Measurements from ENCODE around the gene PUSL1. TPM values are rescaled to one million over a fixed set of nuclear protein-coding genes. Genes with fewer than 3 reads are reported as not detected.
"Not testable (repeated sequence)": the region's sequence is repeated elsewhere in the genome, so short reads cannot be mapped to it uniquely, and the experiment has no call there.

PUSL1 gene
- polyA plus RNA-seq, 5 donors: 4.6 to 12.3 (median 6.4) TPM

GRCh38 chr1:1307261-1307922 is 1.0 kb upstream of the PUSL1 start:
- no peak for DNase-seq

GRCh38 chr1:1308756-1309250 is 406 bp downstream of the PUSL1 start:
- no peak for DNase-seq

- DNase-seq: no peak
These were observed 1.1 kb downstream of the PUSL1 start for GRCh38 chr1:1309251-1310108.

- DNase-seq: no peak
These were observed 1.6 kb downstream of the PUSL1 start for GRCh38 chr1:1310109-1310385.

- no peak for DNase-seq
These were observed 2.2 kb downstream of the PUSL1 start for GRCh38 chr1:1310476-1311053.

GRCh38 chr1:1311107-1312104 is 3.0 kb downstream of the PUSL1 start:
- no peak for DNase-seq

GRCh38 chr1:1312450-1313314 is 4.3 kb downstream of the PUSL1 start:
- no peak for DNase-seq

GRCh38 chr1:1313500-1314236 is 5.3 kb downstream of the PUSL1 start:
- DNase-seq: no peak

GRCh38 chr1:1314237-1314586 is 5.8 kb downstream of the PUSL1 start:
- DNase-seq: no peak

GRCh38 chr1:1314678-1315335 is 6.4 kb downstream of the PUSL1 start:
- no peak for DNase-seq

GRCh38 chr1:1315435-1315954 is 7.1 kb downstream of the PUSL1 start:
- no peak for DNase-seq

- not testable (repeated sequence) for DNase-seq
These were observed 7.8 kb downstream of the PUSL1 start for GRCh38 chr1:1316199-1316598.

- DNase-seq: no peak
These were observed 9.0 kb downstream of the PUSL1 start for GRCh38 chr1:1317420-1317819.

- no peak for DNase-seq
These were observed 9.8 kb downstream of the PUSL1 start for GRCh38 chr1:1318131-1318652.

- no peak for DNase-seq
These were observed 10.6 kb downstream of the PUSL1 start for GRCh38 chr1:1318777-1319645.

GRCh38 chr1:1319646-1319941 is 11.2 kb downstream of the PUSL1 start:
- DNase-seq: no peak

- no peak for DNase-seq
These were observed 12.5 kb downstream of the PUSL1 start for GRCh38 chr1:1320666-1321448.

All from right lung (tissue), 5 donors.